RWPE1 (cell line): ENCODE results near the gene ADAMTS17.

Experiments
- CTCF ChIA-PET: fragments of 350-600 bp; sonication (Branson Sonifier 250); formaldehyde crosslinking; extraction: SDS; loops from one replicate; lab custom pipeline; 2021; lab: Yijun Ruan, JAX
- POLR2A ChIA-PET: fragments of 400-600 bp; formaldehyde crosslinking; extraction: SDS; loops from one replicate; lab custom pipeline; 2020; ENCODE audit warnings: antibody characterized with exemption; ENCODE audit not compliant: low non-redundant PET; lab: Yijun Ruan, JAX
- DNase-seq: peaks from one replicate; pipeline ENCODE4 v3.0.0; 2012; ENCODE audit warnings: low spot score
- H3K27ac ChIP-seq: fragments of 450-650 bp; 2 replicates; pipeline ENCODE4 v1.5.1; 2017
- CTCF ChIP-seq: fragments of 450-650 bp; conservative IDR thresholded peaks from 2 replicates; pipeline ENCODE4 v1.5.1; 2017; ENCODE audit warnings: low read depth, mild to moderate bottlenecking

ADAMTS17 gene

GRCh38 chr15:100055821-100056220, 286.0 kb downstream of the ADAMTS17 start:
- DNase-seq = no peak
- no peak overlapping the region for H3K27ac ChIP-seq
- CTCF ChIA-PET = no interaction called here
- no peak for TF ChIP-seq CTCF
- POLR2A ChIA-PET = no interaction called here

- H3K27ac ChIP-seq = no peak overlapping the region
- POLR2A ChIA-PET = no interaction called here
- CTCF ChIA-PET = no interaction called here
- TF ChIP-seq CTCF = no peak
- no peak for DNase-seq
Observed at GRCh38 chr15:100054539-100054938, 287.2 kb downstream of the ADAMTS17 start.

GRCh38 chr15:100053474-100054121, 288.2 kb downstream of the ADAMTS17 start:
- CTCF ChIA-PET = no interaction called here
- POLR2A ChIA-PET = no interaction called here
- H3K27ac ChIP-seq = no peak overlapping the region
- no peak for DNase-seq
- no peak for TF ChIP-seq CTCF

GRCh38 chr15:100052716-100053473, 288.9 kb downstream of the ADAMTS17 start:
- CTCF ChIA-PET = no interaction called here
- POLR2A ChIA-PET = no interaction called here

GRCh38 chr15:100050877-100051786, 290.6 kb downstream of the ADAMTS17 start:
- no peak overlapping the region for H3K27ac ChIP-seq
- DNase-seq = no peak
- CTCF ChIA-PET = no interaction called here
- POLR2A ChIA-PET = no interaction called here
- TF ChIP-seq CTCF = no peak

More at GRCh38 chr15:100052716-100053473, 288.9 kb downstream of the ADAMTS17 start:
- no peak for TF ChIP-seq CTCF
- H3K27ac ChIP-seq = no peak overlapping the region
- no peak for DNase-seq
